GM18519 (cell line): ENCODE measurements around the gene RPUSD3.

ENCODE experiments used
- ATAC-seq: cut with Tn5 transposase; IDR thresholded peaks from one replicate; pipeline ENCODE4 v1.9.1; 2021; ENCODE audit warnings: mild to moderate bottlenecking, moderate library complexity; ENCODE audit not compliant: unreplicated experiment, low FRiP score

RPUSD3 gene

GRCh38 chr3:9808345-9809037, 35.3 kb downstream of the RPUSD3 start:
- ATAC-seq: peak; percentile 31

DNA sequence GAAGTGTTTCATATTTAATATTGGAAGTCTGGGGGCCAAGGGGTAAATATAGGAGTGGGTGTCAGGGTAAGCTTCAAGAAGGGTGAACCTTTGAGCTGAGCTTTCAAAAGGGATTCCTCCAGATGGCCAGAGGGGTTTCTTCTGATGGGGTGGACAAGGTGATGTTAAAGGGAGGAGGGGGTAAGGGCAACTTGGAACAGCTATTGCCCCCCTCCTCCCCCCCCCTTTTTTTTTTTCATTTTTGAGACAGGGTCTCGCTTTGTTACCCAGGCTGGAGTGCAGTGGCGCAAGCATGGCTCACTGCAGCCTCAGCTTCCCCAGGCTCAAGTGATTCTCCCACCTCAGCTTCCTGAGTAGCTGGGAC, 35.8 kb downstream of the RPUSD3 start:
- ATAC-seq: no peak

GRCh38 chr3:9806688-9807589, 36.9 kb downstream of the RPUSD3 start:
- no peak for ATAC-seq

DNA sequence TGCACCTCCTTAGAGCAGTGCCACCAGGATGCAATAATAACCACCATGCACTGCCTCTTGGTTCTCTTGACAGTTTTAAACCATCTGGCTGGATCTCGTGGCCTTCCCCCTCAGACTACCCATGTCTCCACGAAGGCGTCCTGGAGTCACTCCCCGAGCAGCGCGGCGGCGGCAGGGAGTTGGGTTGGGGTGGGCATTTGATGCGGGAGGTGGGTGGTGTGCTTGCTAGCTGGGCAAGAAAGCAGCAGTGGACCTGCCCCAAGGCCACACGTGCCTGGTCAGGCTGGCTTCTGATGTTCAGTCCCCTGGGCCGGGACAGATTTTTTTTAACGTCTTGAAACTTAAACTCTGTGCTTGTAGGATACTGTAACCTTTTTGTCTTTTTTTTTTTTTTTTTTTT, 37.7 kb downstream of the RPUSD3 start:
- no peak for ATAC-seq

- ATAC-seq: no peak
These were observed 38.8 kb downstream of the RPUSD3 start for GRCh38 chr3:9804996-9805395.

DNA sequence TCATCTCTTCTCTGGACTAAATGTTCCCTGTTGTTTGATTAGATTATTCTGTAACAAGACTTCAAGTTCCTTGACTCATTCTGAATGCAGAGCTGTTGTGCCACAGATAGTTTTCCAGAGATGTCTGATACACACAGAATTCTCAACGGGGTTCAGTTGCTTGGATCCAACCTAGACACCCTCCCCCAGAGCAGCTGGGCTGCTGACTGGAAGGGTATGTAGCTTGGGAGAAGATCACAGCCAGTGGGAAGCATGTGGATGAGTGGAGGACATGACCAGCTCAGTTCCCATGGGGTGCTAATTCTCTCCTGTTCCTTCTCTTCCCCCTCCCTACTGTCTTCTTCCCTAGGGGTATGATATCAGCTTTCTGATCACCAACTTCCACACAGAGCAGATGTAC, 40.3 kb downstream of the RPUSD3 start:
- ATAC-seq: no peak

- ATAC-seq: no peak
These were observed 43.3 kb downstream of the RPUSD3 start for GRCh38 chr3:9800529-9800928.

DNA sequence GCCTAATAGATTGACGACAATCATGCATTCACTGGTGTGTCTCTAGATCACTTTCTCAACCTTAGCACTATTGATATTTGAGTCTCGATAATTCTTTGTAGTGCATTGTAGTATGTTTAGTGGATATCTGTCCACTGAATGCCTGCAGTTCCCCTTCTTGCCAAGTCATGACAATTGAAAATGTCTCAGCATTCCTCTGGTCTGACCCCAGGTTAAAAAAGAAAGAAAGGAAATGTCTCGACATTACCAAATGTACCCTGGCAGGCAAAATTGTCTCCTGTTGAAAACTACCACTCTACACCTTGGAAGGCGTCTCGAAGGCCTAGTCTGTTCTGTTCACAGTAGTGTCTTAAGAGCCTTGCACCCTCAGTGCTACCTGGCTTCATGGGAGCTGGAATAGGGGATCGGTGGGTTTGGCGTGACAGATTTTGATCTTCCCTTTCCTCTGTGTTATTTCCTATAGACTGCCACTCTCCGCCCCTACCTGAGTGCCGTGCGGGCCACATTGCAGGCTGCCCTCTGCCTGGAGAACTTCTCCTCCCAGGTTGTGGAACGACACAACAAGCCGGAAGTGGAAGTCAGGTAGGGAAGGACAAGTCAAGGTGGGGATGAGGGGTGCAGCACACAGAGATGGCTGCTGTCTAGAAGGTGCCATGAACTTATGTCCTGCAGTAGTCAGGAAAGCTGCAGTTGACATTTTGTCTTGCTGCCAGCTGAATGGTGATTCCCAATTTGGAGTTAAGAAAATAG, 46.4 kb downstream of the RPUSD3 start:
- ATAC-seq: no peak

- ATAC-seq: no peak
These were observed 48.6 kb downstream of the RPUSD3 start for GRCh38 chr3:9795207-9795606.

GRCh38 chr3:9794400-9794799, 49.4 kb downstream of the RPUSD3 start:
- ATAC-seq: no peak

- no peak for ATAC-seq
These were observed 50.5 kb downstream of the RPUSD3 start for GRCh38 chr3:9793161-9793781.

- ATAC-seq: peak; percentile 62
These were observed 51.2 kb downstream of the RPUSD3 start, which contains the start of the genes ARPC4 and TADA3 for GRCh38 chr3:9792405-9793160. TSS of gene ARPC4 (plus strand) at chr3:9793082. CDS start at chr3:9793122, 40 bp downstream. TSS of gene TADA3 (minus strand) at chr3:9792473. CDS start at chr3:9791466, 1,007 bp downstream.

GRCh38 chr3:9791790-9792404, 51.9 kb downstream of the RPUSD3 start:
- peak; percentile 7 for ATAC-seq

GRCh38 chr3:9791127-9791526, 52.7 kb downstream of the RPUSD3 start:
- ATAC-seq: no peak
